Measurements from ENCODE around the gene UIMC1.
A peak's percentile ranks its signal among the peaks of the same experiment; 100 is the strongest.
"Not testable (repeated sequence)": the region's sequence is repeated elsewhere in the genome, so short reads cannot be mapped to it uniquely, and the experiment has no call there.

UIMC1 gene

GRCh38 chr5:177006265-177006972 lies at the start of gene UIMC1:
UIMC1 (minus strand) TSS chr5:177006779; CDS start chr5:176982615, 24,164 bp downstream.
- peak; percentile 83 to 91 for DNase-seq

GRCh38 chr5:177049285-177049684 lies 42.7 kb upstream of the UIMC1 start:
- no peak for DNase-seq

- DNase-seq: not testable (repeated sequence)
Observed at GRCh38 chr5:177048531-177048930, 42.0 kb upstream of the UIMC1 start.

- no peak for DNase-seq
Observed at GRCh38 chr5:177045631-177046030, 39.1 kb upstream of the UIMC1 start.

- no peak for DNase-seq
Observed at GRCh38 chr5:177044641-177045040, 38.1 kb upstream of the UIMC1 start.

- DNase-seq: no peak
Observed at GRCh38 chr5:177043958-177044357, 37.4 kb upstream of the UIMC1 start.

GRCh38 chr5:177043114-177043513 lies 36.5 kb upstream of the UIMC1 start:
- DNase-seq: no peak

- no peak for DNase-seq
Observed at GRCh38 chr5:177041936-177042335, 35.4 kb upstream of the UIMC1 start.

- DNase-seq: no peak
Observed at GRCh38 chr5:177040814-177041420, 34.3 kb upstream of the UIMC1 start.

GRCh38 chr5:177036921-177037320 lies 30.3 kb upstream of the UIMC1 start:
- DNase-seq: no peak

- DNase-seq: no peak
Observed at GRCh38 chr5:177036443-177036842, 29.9 kb upstream of the UIMC1 start.

GRCh38 chr5:177035976-177036375 lies 29.4 kb upstream of the UIMC1 start:
- DNase-seq: no peak

GRCh38 chr5:177029498-177029897 lies 22.9 kb upstream of the UIMC1 start:
- DNase-seq: no peak

- DNase-seq: no peak
Observed at GRCh38 chr5:177027665-177028064, 21.1 kb upstream of the UIMC1 start.

- no peak for DNase-seq
Observed at GRCh38 chr5:177025101-177025601, 18.6 kb upstream of the UIMC1 start.

- no peak for DNase-seq
Observed at GRCh38 chr5:177024559-177024958, 18.0 kb upstream of the UIMC1 start.

GRCh38 chr5:177023303-177023664 lies 16.7 kb upstream of the UIMC1 start:
- peak in 1 of 2 experiments; percentile 40 for DNase-seq

GRCh38 chr5:177022386-177023302 lies 16.1 kb upstream of the UIMC1 start, which contains the start of gene ZNF346:
ZNF346 (plus strand) TSS chr5:177022696; CDS start chr5:177022739, 43 bp downstream.
- peak; percentile 80 to 93 for DNase-seq

- no peak for DNase-seq
Observed at GRCh38 chr5:177020033-177020432, 13.5 kb upstream of the UIMC1 start.

GRCh38 chr5:177018341-177018740 lies 11.8 kb upstream of the UIMC1 start:
- no peak for DNase-seq

GRCh38 chr5:177015156-177015555 lies 8.6 kb upstream of the UIMC1 start:
- DNase-seq: no peak

GRCh38 chr5:177010153-177010552 lies 3.6 kb upstream of the UIMC1 start:
- DNase-seq: no peak

- no peak for DNase-seq
Observed at GRCh38 chr5:177008716-177009115, 2.1 kb upstream of the UIMC1 start.
